Nephron (organoid): ENCODE results near the gene SEPTIN12.

ENCODE experiments used
- H3K27ac Mint-ChIP-seq, 3 experiments: 2 replicates each; pipeline ENCODE4 v1.8.0; 2020; ENCODE audit warnings: mixed read lengths in 3 of 3, mild to moderate bottlenecking in 2 of 3, moderate library complexity in 1 of 3
- H3K27me3 Mint-ChIP-seq: 2 replicates; pipeline ENCODE4 v1.8.0; 2021; ENCODE audit warnings: low read depth, mild to moderate bottlenecking, moderate library complexity, mixed read lengths
- H3K36me3 Mint-ChIP-seq: 2 replicates; pipeline ENCODE4 v1.8.0; 2020; ENCODE audit warnings: low read depth, mixed read lengths
- H3K4me1 Mint-ChIP-seq: 2 replicates; pipeline ENCODE4 v1.8.0; 2020; ENCODE audit warnings: mixed read lengths
- H3K4me3 Mint-ChIP-seq, 3 experiments: 2 replicates each; pipeline ENCODE4 v1.8.0; 2020; ENCODE audit warnings: mild to moderate bottlenecking in 3 of 3, mixed read lengths in 3 of 3, moderate library complexity in 2 of 3
- H3K9me3 Mint-ChIP-seq: 2 replicates; pipeline ENCODE4 v1.8.0; 2020; ENCODE audit warnings: mixed read lengths
- CTCF ChIP-seq, 3 experiments: fragments of 200-600 bp; sonication (generic); IDR thresholded peaks; one replicate each; pipeline ENCODE4 v1.5.0; 2021; ENCODE audit warnings: antibody characterized with exemption in 3 of 3; ENCODE audit not compliant: unreplicated experiment in 3 of 3

Gene SEPTIN12

GRCh38 chr16:4776141-4776705, 11.9 kb downstream of the SEPTIN12 start:
- no peak for TF ChIP-seq CTCF (IDR thresholded peaks at IDR 0.05; ENCODE audit: unreplicated experiment in 3 of 3)
- Mint-ChIP-seq H3K36me3 (no peaks in the 10 kb centered on the region), H3K4me3 (no peak overlapping the region), H3K4me1 (no peaks in the 10 kb centered on the region), H3K27ac (no peak overlapping the region), H3K9me3 (no peaks in the 10 kb centered on the region), H3K27me3 (peaks cover 9% of the 10 kb centered on the region)

GRCh38 chr16:4775005-4775404, 13.1 kb downstream of the SEPTIN12 start:
- TF ChIP-seq CTCF (IDR thresholded peaks at IDR 0.05; ENCODE audit: unreplicated experiment in 3 of 3): no peak
- Mint-ChIP-seq H3K4me3 (no peak overlapping the region), H3K9me3 (no peaks in the 10 kb centered on the region), H3K27ac (no peak overlapping the region), H3K36me3 (no peaks in the 10 kb centered on the region), H3K4me1 (no peaks in the 10 kb centered on the region), H3K27me3 (peaks cover 4% of the 10 kb centered on the region)

GRCh38 chr16:4772351-4772750, 15.8 kb downstream of the SEPTIN12 start:
- no peaks in the 10 kb centered on the region for H3K9me3 Mint-ChIP-seq
- no peak for TF ChIP-seq CTCF (IDR thresholded peaks at IDR 0.05; ENCODE audit: unreplicated experiment in 3 of 3)
- peaks cover 4% of the 10 kb centered on the region for H3K27me3 Mint-ChIP-seq
- H3K36me3 Mint-ChIP-seq: no peaks in the 10 kb centered on the region
- no peak overlapping the region for H3K27ac Mint-ChIP-seq
- peaks cover 8% of the 10 kb centered on the region for H3K4me1 Mint-ChIP-seq
- no peak overlapping the region for H3K4me3 Mint-ChIP-seq

GRCh38 chr16:4771646-4772045, 16.5 kb downstream of the SEPTIN12 start:
- Mint-ChIP-seq H3K27ac (no peak overlapping the region), H3K4me3 (no peak overlapping the region), H3K27me3 (peaks cover 4% of the 10 kb centered on the region), H3K4me1 (peaks cover 12% of the 10 kb centered on the region), H3K9me3 (no peaks in the 10 kb centered on the region), H3K36me3 (no peaks in the 10 kb centered on the region)
- TF ChIP-seq CTCF (IDR thresholded peaks at IDR 0.05; ENCODE audit: unreplicated experiment in 3 of 3): no peak

- Mint-ChIP-seq H3K27me3 (peaks cover 4% of the 10 kb centered on the region), H3K36me3 (no peaks in the 10 kb centered on the region), H3K4me3 (peak overlapping the region; percentile 89 to 91 (median 89)), H3K4me1 (peaks cover 19% of the 10 kb centered on the region), H3K27ac (peak overlapping the region in 2 of 3 experiments; percentile 28 to 91), H3K9me3 (no peaks in the 10 kb centered on the region)
- TF ChIP-seq CTCF (IDR thresholded peaks at IDR 0.05; ENCODE audit: unreplicated experiment in 3 of 3): no peak
Observed at GRCh38 chr16:4769306-4769638, 18.9 kb downstream of the SEPTIN12 start.

- H3K36me3 Mint-ChIP-seq: peaks cover 1% of the 10 kb centered on the region
- H3K4me1 Mint-ChIP-seq: peaks cover 19% of the 10 kb centered on the region
- H3K9me3 Mint-ChIP-seq: no peaks in the 10 kb centered on the region
- peak overlapping the region; percentile 73 to 91 (median 87) for H3K27ac Mint-ChIP-seq
- TF ChIP-seq CTCF (IDR thresholded peaks at IDR 0.05; ENCODE audit: unreplicated experiment in 3 of 3): no peak
- H3K27me3 Mint-ChIP-seq: peaks cover under 1% of the 10 kb centered on the region
- H3K4me3 Mint-ChIP-seq: peak overlapping the region; percentile 89 to 91 (median 89)
Observed at GRCh38 chr16:4768549-4769305, 19.4 kb downstream of the SEPTIN12 start.
